Esophagus (tissue), 2 donors: ENCODE results near the gene OAT. TPM values are rescaled to one million over a fixed set of nuclear protein-coding genes. Genes with fewer than 3 reads are reported as not detected.

Source experiments
- H3K27ac ChIP-seq, 2 donors: one replicate each; pipeline ENCODE4 v1.5.1; 2013; ENCODE audit warnings: low read depth in 2 of 2, mild to moderate bottlenecking in 2 of 2, inconsistent platforms in 1 of 2, low read length in 1 of 2, moderate library complexity in 1 of 2
- H3K27me3 ChIP-seq, 2 donors: one replicate each; pipeline ENCODE4 v1.6.1; 2013; ENCODE audit warnings: low read length in 2 of 2, control low read depth in 1 of 2, mild to moderate bottlenecking in 1 of 2; ENCODE audit not compliant: insufficient read depth in 2 of 2, control insufficient read depth in 1 of 2
- H3K36me3 ChIP-seq, 2 donors: one replicate each; pipeline ENCODE4 v1.6.1; 2013; ENCODE audit warnings: low read length in 1 of 2; ENCODE audit not compliant: control insufficient read depth in 2 of 2, insufficient read depth in 2 of 2
- H3K4me1 ChIP-seq, 2 donors: one replicate each; pipeline ENCODE4 v1.6.1; 2013; ENCODE audit warnings: low read length in 1 of 2; ENCODE audit not compliant: control insufficient read depth in 2 of 2, insufficient read depth in 2 of 2
- H3K4me3 ChIP-seq, 2 donors: one replicate each; pipeline ENCODE4 v1.5.1; 2013; ENCODE audit warnings: low read length in 2 of 2, mild to moderate bottlenecking in 2 of 2, low read depth in 1 of 2, moderate library complexity in 1 of 2
- H3K9me3 ChIP-seq, 2 donors: one replicate each; pipeline ENCODE4 v1.6.1; 2013; ENCODE audit warnings: mild to moderate bottlenecking in 2 of 2, low read depth in 1 of 2, low read length in 1 of 2, moderate library complexity in 1 of 2; ENCODE audit not compliant: control insufficient read depth in 2 of 2, insufficient read depth in 1 of 2
- WGBS, 2 donors: extraction: QIAGEN DNeasy Blood & Tissue Kit; methylation state at CpG; one replicate each; pipeline ENCODE4 v1.1.7; 2013; 5-methylcytosine and 5-hydroxymethylcytosine counted together
- polyA plus RNA-seq, 2 donors: library from polyadenylated mRNA; stranded (reverse); fragments of 200-250 nt; gene quantifications; one replicate each; pipeline ENCODE4 v1.2.3, GENCODE V29; 2013
- donor health status: healthy with polysubstance abuse.
- donor health status: Bipolar disorder and iron deficiency.

The OAT gene
- polyA plus RNA-seq, 2 donors: 46.3 to 99.7 TPM

- H3K4me3 ChIP-seq: no peak overlapping the region
Observed at GRCh38 chr10:124414076-124414475, 4.6 kb downstream of the OAT start.

GRCh38 chr10:124409696-124410095, 9.0 kb downstream of the OAT start:
- no peaks in the 10 kb centered on the region for H3K9me3 ChIP-seq
- H3K4me3 ChIP-seq: no peak overlapping the region
- no peak overlapping the region for H3K27ac ChIP-seq
- no peaks in the 10 kb centered on the region for H3K27me3 ChIP-seq
- H3K36me3 ChIP-seq: peaks cover 0 to 6% of the 10 kb centered on the region in 2 donors
- H3K4me1 ChIP-seq: no peaks in the 10 kb centered on the region

More at GRCh38 chr10:124414076-124414475, 4.6 kb downstream of the OAT start:
- Histone ChIP-seq H3K9me3 (no peaks in the 10 kb centered on the region), H3K27ac (peak overlapping the region in 1 of 2 donors; percentile 57), H3K36me3 (no peaks in the 10 kb centered on the region), H3K4me1 (no peaks in the 10 kb centered on the region), H3K27me3 (no peaks in the 10 kb centered on the region)
- 17 to 36% methylated on average over 4 of the region's 4 CpGs for WGBS, 2 donors

- no peaks in the 10 kb centered on the region for H3K27me3 ChIP-seq
- H3K36me3 ChIP-seq: peaks cover 0 to 6% of the 10 kb centered on the region in 2 donors
- H3K4me1 ChIP-seq: no peaks in the 10 kb centered on the region
- H3K9me3 ChIP-seq: no peaks in the 10 kb centered on the region
- H3K27ac ChIP-seq: no peak overlapping the region
- H3K4me3 ChIP-seq: no peak overlapping the region
- WGBS, 2 donors: 85 to 96% methylated on average over 2 of the region's 2 CpGs
Observed at GRCh38 chr10:124408357-124408756, 10.4 kb downstream of the OAT start.

GRCh38 chr10:124407456-124407855, 11.3 kb downstream of the OAT start:
- no peak overlapping the region for H3K4me3 ChIP-seq
- 77 to 97% methylated on average over 2 of the region's 2 CpGs for WGBS, 2 donors
- H3K36me3 ChIP-seq: peaks cover 0 to 9% of the 10 kb centered on the region in 2 donors
- no peak overlapping the region for H3K27ac ChIP-seq
- no peaks in the 10 kb centered on the region for H3K4me1 ChIP-seq
- no peaks in the 10 kb centered on the region for H3K9me3 ChIP-seq
- H3K27me3 ChIP-seq: no peaks in the 10 kb centered on the region

- Histone ChIP-seq H3K27ac (no peak overlapping the region), H3K4me1 (no peaks in the 10 kb centered on the region), H3K4me3 (no peak overlapping the region), H3K27me3 (no peaks in the 10 kb centered on the region), H3K36me3 (peaks cover 2 to 9% of the 10 kb centered on the region in 2 donors), H3K9me3 (no peaks in the 10 kb centered on the region)
- WGBS, 2 donors: 57% methylated on average over 8 of the region's 8 CpGs
Observed at GRCh38 chr10:124403548-124403947, 15.2 kb downstream of the OAT start.

GRCh38 chr10:124402273-124402672, 16.4 kb downstream of the OAT start:
- H3K9me3 ChIP-seq: no peaks in the 10 kb centered on the region
- H3K4me3 ChIP-seq: no peak overlapping the region
- peaks cover 6 to 15% of the 10 kb centered on the region in 2 donors for H3K36me3 ChIP-seq
- WGBS, 2 donors: 60 to 80% methylated on average over 2 of the region's 2 CpGs
- no peaks in the 10 kb centered on the region for H3K27me3 ChIP-seq
- H3K27ac ChIP-seq: no peak overlapping the region
- H3K4me1 ChIP-seq: no peaks in the 10 kb centered on the region

- Histone ChIP-seq H3K27me3 (no peaks in the 10 kb centered on the region), H3K36me3 (peaks cover 6 to 15% of the 10 kb centered on the region in 2 donors), H3K9me3 (no peaks in the 10 kb centered on the region), H3K4me3 (no peak overlapping the region), H3K4me1 (no peaks in the 10 kb centered on the region), H3K27ac (no peak overlapping the region)
- WGBS, 2 donors: 97% methylated on average over 5 of the region's 5 CpGs
Observed at GRCh38 chr10:124401633-124402032, 17.1 kb downstream of the OAT start.

- H3K4me1 ChIP-seq: no peaks in the 10 kb centered on the region
- H3K27me3 ChIP-seq: no peaks in the 10 kb centered on the region
- peaks cover 4 to 9% of the 10 kb centered on the region in 2 donors for H3K36me3 ChIP-seq
- no peak overlapping the region for H3K4me3 ChIP-seq
- H3K9me3 ChIP-seq: no peaks in the 10 kb centered on the region
- no peak overlapping the region for H3K27ac ChIP-seq
- 39 to 50% methylated on average over 1 of the region's 1 CpG for WGBS, 2 donors
Observed at GRCh38 chr10:124394583-124394982, 24.1 kb downstream of the OAT start.

GRCh38 chr10:124392626-124393342, 25.9 kb downstream of the OAT start:
- peaks cover 0 to 5% of the 10 kb centered on the region in 2 donors for H3K4me1 ChIP-seq
- no peak overlapping the region for H3K4me3 ChIP-seq
- H3K9me3 ChIP-seq: no peaks in the 10 kb centered on the region
- no peak overlapping the region for H3K27ac ChIP-seq
- no peaks in the 10 kb centered on the region for H3K27me3 ChIP-seq
- 91 to 94% methylated on average over 11 of the region's 11 CpGs for WGBS, 2 donors
- peaks cover 1 to 6% of the 10 kb centered on the region in 2 donors for H3K36me3 ChIP-seq
